SU-DHL-6 (cell line): ENCODE results near the gene APBA2.

Experiments used
- H2AFZ ChIP-seq: fragments of 200-600 bp; sonication (generic); 2 replicates; pipeline ENCODE4 v1.6.1; 2014; ENCODE audit warnings: low read depth, mild to moderate bottlenecking, moderate library complexity, mixed read lengths, antibody characterized with exemption, low read length; ENCODE audit not compliant: severe bottlenecking
- H3F3A ChIP-seq: fragments of 200-600 bp; shearing (Covaris generic); 2 replicates; pipeline ENCODE4 v1.6.0; 2016; ENCODE audit warnings: antibody characterized with exemption, mild to moderate bottlenecking; ENCODE audit not compliant: insufficient read depth
- H3K27ac ChIP-seq: fragments of 200-600 bp; sonication (generic); 2 replicates; pipeline ENCODE4 v1.5.1; 2016; ENCODE audit warnings: low read depth, mild to moderate bottlenecking, low read length, moderate library complexity, mixed read lengths
- H3K27me3 ChIP-seq: fragments of 200-600 bp; sonication (generic), shearing (Covaris generic); 2 replicates; pipeline ENCODE4 v1.6.0; 2014; ENCODE audit warnings: mild to moderate bottlenecking, low read length
- H3K36me3 ChIP-seq: fragments of 200-600 bp; sonication (generic); 2 replicates; pipeline ENCODE4 v1.6.1; 2014; ENCODE audit warnings: mild to moderate bottlenecking, low read length, mixed read lengths
- H3K4me2 ChIP-seq: fragments of 300-600, 200-600 bp; shearing (Covaris generic), sonication (generic); 2 replicates; pipeline ENCODE4 v1.6.0; 2014; ENCODE audit warnings: low read length, low read depth, mild to moderate bottlenecking; ENCODE audit not compliant: poor library complexity, severe bottlenecking
- H3K4me3 ChIP-seq: fragments of 200-600 bp; sonication (generic); 2 replicates; pipeline ENCODE4 v1.5.1; 2014; ENCODE audit warnings: antibody characterized with exemption, low read length, mild to moderate bottlenecking, mixed read lengths; ENCODE audit not compliant: insufficient read depth, poor library complexity, severe bottlenecking
- H3K79me2 ChIP-seq: fragments of 200-600 bp; sonication (generic); 2 replicates; pipeline ENCODE4 v1.6.1; 2014; ENCODE audit warnings: mild to moderate bottlenecking, low read length, moderate library complexity; ENCODE audit not compliant: insufficient read depth
- H3K9ac ChIP-seq: fragments of 200-600 bp; sonication (generic); 2 replicates; pipeline ENCODE4 v1.7.0; 2014; ENCODE audit warnings: mild to moderate bottlenecking, low read length
- H3K9me2 ChIP-seq: fragments of 200-600 bp; sonication (generic); replicated peaks from 2 replicates; pipeline ENCODE4 v1.6.1; 2014; ENCODE audit warnings: low read length; ENCODE audit not compliant: insufficient read depth
- H3K9me3 ChIP-seq: fragments of 200-600 bp; sonication (generic); 2 replicates; pipeline ENCODE4 v1.6.1; 2014; ENCODE audit warnings: low read length, mixed read lengths; ENCODE audit not compliant: insufficient read depth
- H4K20me1 ChIP-seq: fragments of 200-600 bp; sonication (generic); 2 replicates; pipeline ENCODE4 v1.6.1; 2014; ENCODE audit warnings: low read depth, mild to moderate bottlenecking, antibody characterized with exemption, low read length, moderate library complexity, mixed read lengths
- CTCF ChIP-seq: fragments of 200-600 bp; sonication (generic); IDR thresholded peaks from one replicate; pipeline ENCODE4 v1.5.1; 2017; ENCODE audit warnings: antibody characterized with exemption, mild to moderate bottlenecking, low read length, moderate library complexity; ENCODE audit not compliant: insufficient read depth, poor library complexity, severe bottlenecking
- EZH2phosphoT487 ChIP-seq: fragments of 200-600 bp; sonication (generic), shearing (Covaris generic); conservative IDR thresholded peaks from 2 replicates; pipeline ENCODE4 v1.6.1; 2018; ENCODE audit warnings: mild to moderate bottlenecking, antibody characterized with exemption, low read length, moderate library complexity, mixed read lengths

APBA2 gene

DNA sequence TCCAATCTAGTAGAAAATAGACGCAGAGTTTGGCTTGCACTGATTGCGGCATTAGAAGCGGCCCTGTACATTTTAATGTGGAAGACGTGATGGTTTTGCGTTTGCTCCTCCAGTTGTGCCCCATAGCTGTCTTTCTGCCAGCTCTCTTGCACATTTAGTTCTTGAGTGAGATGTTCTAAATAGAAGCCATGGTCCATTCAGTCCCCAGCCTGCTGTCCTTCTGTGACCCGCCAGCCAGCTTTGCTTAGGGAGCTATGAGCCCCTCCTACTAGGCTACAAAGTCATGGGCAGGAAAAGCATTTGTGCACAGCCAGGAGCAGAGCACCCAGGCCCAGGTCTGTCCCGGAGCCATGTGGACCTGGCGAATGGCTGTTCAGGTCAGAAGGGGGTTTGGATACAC is 50.3 kb downstream of the APBA2 start:
- Histone ChIP-seq H3K9me3 (no peaks in the 10 kb centered on the region), H3K4me3 (no peak overlapping the region), H3K27ac (no peak overlapping the region), H3K79me2 (no peaks in the 10 kb centered on the region), H4K20me1 (no peaks in the 10 kb centered on the region), H3K27me3 (no peaks in the 10 kb centered on the region), H3K4me2 (no peak overlapping the region), H3K36me3 (no peaks in the 10 kb centered on the region), H2AFZ (no peak overlapping the region), H3K9ac (no peak overlapping the region), H3F3A (no peaks in the 10 kb centered on the region), H3K9me2 (no peaks in the 10 kb centered on the region)
- no peak for TF ChIP-seq CTCF
- no peak for TF ChIP-seq EZH2phosphoT487

GRCh38 chr15:28936481-28936881 is 50.7 kb downstream of the APBA2 start:
- no peak overlapping the region for H3K4me3 ChIP-seq
- no peaks in the 10 kb centered on the region for H3K36me3 ChIP-seq
- no peaks in the 10 kb centered on the region for H3F3A ChIP-seq
- no peaks in the 10 kb centered on the region for H4K20me1 ChIP-seq
- no peak overlapping the region for H3K9ac ChIP-seq
- no peaks in the 10 kb centered on the region for H3K27me3 ChIP-seq
- no peak overlapping the region for H2AFZ ChIP-seq
- H3K4me2 ChIP-seq: no peak overlapping the region
- H3K27ac ChIP-seq: no peak overlapping the region
- no peak for TF ChIP-seq EZH2phosphoT487
- TF ChIP-seq CTCF: no peak
- H3K9me3 ChIP-seq: no peaks in the 10 kb centered on the region
- H3K79me2 ChIP-seq: no peaks in the 10 kb centered on the region
- no peaks in the 10 kb centered on the region for H3K9me2 ChIP-seq

DNA sequence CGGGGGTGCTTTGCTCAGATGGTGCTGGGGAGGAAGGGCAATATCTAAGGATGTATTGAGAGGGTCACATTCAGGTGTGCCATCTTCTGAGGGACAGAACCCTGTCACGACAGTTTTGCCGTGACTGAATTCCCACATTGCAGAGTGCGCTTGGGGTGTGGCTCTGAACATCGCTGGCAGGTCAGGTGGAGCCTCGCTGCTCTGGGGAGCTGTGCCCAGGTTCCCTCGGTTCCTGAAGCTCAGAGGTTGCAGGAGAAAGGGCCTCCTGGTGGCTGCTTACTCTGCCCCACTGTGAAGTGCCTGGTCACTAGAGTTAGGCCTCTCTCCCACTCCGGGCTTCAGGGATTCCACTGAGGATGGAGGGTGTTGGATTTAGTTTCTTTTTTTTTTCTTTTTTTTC is 51.5 kb downstream of the APBA2 start:
- Histone ChIP-seq H3K79me2 (no peaks in the 10 kb centered on the region), H3K4me2 (no peak overlapping the region), H3K9me3 (no peaks in the 10 kb centered on the region), H3K4me3 (no peak overlapping the region), H2AFZ (no peak overlapping the region), H3K9ac (no peak overlapping the region), H3K27me3 (no peaks in the 10 kb centered on the region), H4K20me1 (no peaks in the 10 kb centered on the region), H3K9me2 (no peaks in the 10 kb centered on the region), H3K36me3 (no peaks in the 10 kb centered on the region), H3K27ac (no peak overlapping the region), H3F3A (no peaks in the 10 kb centered on the region)
- no peak for TF ChIP-seq CTCF
- no peak for TF ChIP-seq EZH2phosphoT487

- H3F3A ChIP-seq: no peaks in the 10 kb centered on the region
- H3K27me3 ChIP-seq: no peaks in the 10 kb centered on the region
- TF ChIP-seq CTCF: no peak
- TF ChIP-seq EZH2phosphoT487: no peak
- no peaks in the 10 kb centered on the region for H3K79me2 ChIP-seq
- H3K9me2 ChIP-seq: no peaks in the 10 kb centered on the region
- H3K9ac ChIP-seq: no peak overlapping the region
- H3K27ac ChIP-seq: no peak overlapping the region
- H3K36me3 ChIP-seq: no peaks in the 10 kb centered on the region
- no peak overlapping the region for H3K4me2 ChIP-seq
- H3K4me3 ChIP-seq: no peak overlapping the region
- no peaks in the 10 kb centered on the region for H4K20me1 ChIP-seq
- no peak overlapping the region for H2AFZ ChIP-seq
- no peaks in the 10 kb centered on the region for H3K9me3 ChIP-seq
Observed at GRCh38 chr15:28942046-28942445, 56.3 kb downstream of the APBA2 start.
